Endometrial microvascular endothelial cells (primary cell): Measurements from ENCODE around the gene CAPN7. TPM values are rescaled to one million over a fixed set of nuclear protein-coding genes. Genes with fewer than 3 reads are reported as not detected.

Experiments used
- in situ Hi-C: cut with HindIII; loops from 2 replicates; pipeline ENCODE4 v1.10.0; 2017; ENCODE audit warnings: low sequenced_read_pairs, low pct_unique_long_range_greater_than_20kb; ENCODE audit errors: inconsistent ontology term
- total RNA-seq: library from RNA; depleted of rRNA; stranded (reverse); fragments of >200 nt; gene quantifications from one replicate; pipeline ENCODE4 v1.2.3, GENCODE V29; 2015; ENCODE audit errors: inconsistent ontology term

Gene CAPN7
- total RNA-seq, 1 donor from 2014 or later = 15.9 TPM

DNA sequence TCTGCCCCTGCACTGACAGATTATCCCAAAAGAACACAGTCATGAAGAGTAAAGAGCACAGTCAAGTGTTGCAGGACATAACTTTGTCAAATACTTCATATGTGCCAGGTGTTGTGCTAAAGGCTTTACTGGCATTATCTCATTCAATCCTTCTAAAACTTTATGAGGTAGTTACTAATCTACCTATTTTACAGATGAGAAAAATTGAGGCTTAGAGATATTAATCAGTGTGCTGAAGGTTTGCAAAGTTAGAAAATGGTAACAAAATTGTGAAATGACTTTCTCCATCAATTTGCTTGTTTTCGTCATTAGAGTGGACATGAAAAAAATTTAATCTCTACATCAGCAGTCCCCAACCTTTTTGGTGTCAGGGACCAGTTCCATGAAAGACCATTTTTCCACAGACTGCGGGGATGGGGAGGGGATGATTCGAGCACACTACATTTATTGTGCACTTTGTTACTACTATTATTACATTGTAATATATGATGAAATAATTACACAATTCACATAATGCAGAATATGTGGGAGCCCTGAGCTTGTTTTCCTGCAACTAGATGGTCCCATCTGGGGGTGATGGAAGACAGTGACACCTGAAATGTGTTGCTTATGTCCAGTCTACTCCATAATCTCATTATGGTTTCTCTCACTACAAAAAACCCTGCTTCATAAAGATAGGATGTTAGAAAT, 8.6 kb upstream of the CAPN7 start:
- in situ Hi-C loops = no loop called here

- in situ Hi-C loops = no loop called here
These were observed 7.4 kb upstream of the CAPN7 start for GRCh38 chr3:15198686-15199085.

GRCh38 chr3:15199493-15200105, 6.4 kb upstream of the CAPN7 start:
- in situ Hi-C loops = no loop called here

DNA sequence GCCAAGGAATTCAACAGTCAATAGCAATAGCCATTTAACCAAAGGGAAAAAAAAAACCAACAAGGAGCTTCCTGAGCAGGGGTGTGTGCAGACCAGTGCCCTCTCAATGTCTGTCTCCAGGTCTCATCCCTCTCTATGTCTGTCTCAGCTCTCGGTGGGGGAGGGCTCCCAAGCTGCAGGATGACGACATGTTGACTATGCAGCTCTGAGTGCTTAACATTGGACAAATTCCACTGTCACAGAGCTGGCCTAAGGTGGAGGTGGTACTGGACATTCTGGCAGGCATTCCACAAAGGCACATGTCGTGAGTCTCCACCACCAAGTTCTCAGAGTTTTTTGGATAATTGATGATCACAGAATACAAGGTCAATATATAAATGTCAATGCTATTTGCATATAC, 2.0 kb upstream of the CAPN7 start:
- in situ Hi-C loops = no loop called here

GRCh38 chr3:15205482-15205933, 538 bp upstream of the CAPN7 start:
- in situ Hi-C loops = no loop called here

DNA sequence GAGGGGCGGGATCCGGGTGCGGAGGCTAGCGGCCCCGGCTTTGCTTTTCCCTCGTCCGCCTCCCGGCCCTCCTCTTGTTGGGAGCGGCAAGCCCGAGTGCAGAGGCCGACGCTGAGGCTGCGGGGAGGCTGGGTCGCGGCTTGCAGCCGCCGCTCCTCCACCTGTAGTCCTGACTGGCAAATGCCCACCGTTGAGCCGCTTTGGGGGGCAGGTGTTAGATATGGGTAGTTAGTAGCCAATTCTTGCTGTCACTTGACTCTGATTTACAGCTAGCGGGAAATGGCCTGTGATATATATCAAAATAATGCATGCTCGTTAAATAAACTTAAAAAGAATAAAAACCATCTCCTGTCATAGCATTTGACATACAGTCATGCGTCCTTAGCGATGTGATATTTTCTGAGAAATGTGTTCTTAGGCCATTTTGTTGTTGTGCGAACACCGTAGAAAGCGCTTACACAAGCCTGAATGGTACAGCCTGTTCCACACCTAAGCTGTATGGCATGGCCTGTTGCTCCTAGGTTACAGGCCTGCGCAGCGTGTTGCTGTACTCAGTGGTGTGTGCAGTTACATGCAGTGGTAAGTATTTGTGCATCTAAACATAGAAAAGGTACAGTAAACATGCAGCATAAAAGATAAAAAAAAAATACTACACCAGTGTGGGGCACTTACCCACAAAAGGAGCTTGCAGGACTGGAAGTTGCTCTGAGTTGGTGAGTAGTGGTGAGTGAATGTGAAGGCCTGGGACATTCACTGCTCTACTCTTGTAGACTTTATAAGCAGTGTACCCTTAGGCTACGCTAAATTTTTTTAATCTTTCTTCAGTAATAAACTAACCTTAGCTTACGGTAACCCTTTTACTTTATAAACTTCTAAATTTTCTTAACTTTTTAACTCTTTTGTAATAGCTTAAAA, 873 bp downstream of the CAPN7 start:
- in situ Hi-C loops = no loop called here

GRCh38 chr3:15207836-15208504, 1.9 kb downstream of the CAPN7 start:
- in situ Hi-C loops = no loop called here

GRCh38 chr3:15211937-15212336, 5.9 kb downstream of the CAPN7 start:
- in situ Hi-C loops = no loop called here

DNA sequence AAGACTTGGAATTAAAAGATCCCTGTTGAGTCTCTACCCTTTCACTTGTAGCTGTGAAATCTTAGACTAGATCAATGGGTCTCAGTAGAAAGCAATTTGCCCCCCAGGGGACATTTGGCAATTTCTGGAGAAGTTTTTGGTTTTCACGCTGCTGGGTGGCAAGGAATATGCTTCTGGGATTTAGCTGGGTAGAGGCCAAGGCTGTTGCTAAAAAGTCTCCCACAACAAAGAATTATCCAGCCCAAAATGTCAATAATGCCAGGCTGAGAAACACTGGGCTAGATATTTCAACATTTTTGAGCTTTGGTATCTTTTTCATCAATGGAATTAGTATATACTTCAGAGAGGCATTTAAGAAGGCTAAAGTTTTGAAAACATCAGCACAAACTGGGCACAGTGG, 8.7 kb downstream of the CAPN7 start:
- in situ Hi-C loops = no loop called here

- in situ Hi-C loops = no loop called here
These were observed 9.9 kb downstream of the CAPN7 start for GRCh38 chr3:15215996-15216395.

GRCh38 chr3:15216501-15216900, 10.5 kb downstream of the CAPN7 start:
- in situ Hi-C loops = no loop called here

- in situ Hi-C loops = no loop called here
These were observed 11.1 kb downstream of the CAPN7 start for GRCh38 chr3:15217011-15217671.

- in situ Hi-C loops = no loop called here
These were observed 11.8 kb downstream of the CAPN7 start for GRCh38 chr3:15217841-15218267.

- in situ Hi-C loops = no loop called here
These were observed 12.6 kb downstream of the CAPN7 start for GRCh38 chr3:15218689-15219088.

- in situ Hi-C loops = no loop called here
These were observed 14.0 kb downstream of the CAPN7 start for GRCh38 chr3:15220056-15220455.

- in situ Hi-C loops = no loop called here
These were observed 14.6 kb downstream of the CAPN7 start for GRCh38 chr3:15220661-15221060.

DNA sequence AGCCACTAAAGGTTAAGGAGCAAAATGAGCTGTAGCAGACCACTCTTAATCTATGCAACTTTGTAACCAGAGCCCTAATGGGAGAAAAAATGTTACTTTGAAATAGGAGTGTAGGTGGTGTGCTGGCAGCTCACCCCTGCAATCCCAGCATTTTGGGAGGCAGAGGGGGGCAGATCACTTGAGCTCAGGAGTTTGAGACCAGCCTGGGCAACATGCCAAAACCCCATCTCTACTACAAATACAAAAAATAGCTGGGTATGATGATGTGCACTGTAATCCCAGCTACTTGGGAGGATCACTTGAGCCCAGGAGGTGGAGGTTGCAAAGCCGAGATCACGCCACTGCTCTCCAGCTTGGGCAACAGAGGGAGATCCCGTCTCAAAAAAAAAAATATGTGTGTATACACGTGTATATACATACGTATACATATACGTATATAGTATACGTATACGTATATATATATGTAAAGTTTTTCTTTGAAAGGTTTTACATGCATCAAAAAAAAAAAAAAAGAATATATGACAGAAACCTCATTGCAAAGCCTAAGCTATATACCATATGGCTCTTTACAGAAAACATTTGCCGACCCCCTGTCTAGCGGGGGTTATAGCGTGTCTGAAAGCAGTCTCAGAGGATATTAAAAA, 15.7 kb downstream of the CAPN7 start:
- in situ Hi-C loops = no loop called here
